NCI-H187 (cell line): Measurements from ENCODE around the gene SIK1.
"Not testable (repeated sequence)": the region's sequence is repeated elsewhere in the genome, so short reads cannot be mapped to it uniquely, and the experiment has no call there.

Experiments used
- DNase-seq, 2 experiments: peaks; one replicate each; lab custom pipeline; 2025; lab: John Stamatoyannopoulos, UW

SIK1 gene

DNA sequence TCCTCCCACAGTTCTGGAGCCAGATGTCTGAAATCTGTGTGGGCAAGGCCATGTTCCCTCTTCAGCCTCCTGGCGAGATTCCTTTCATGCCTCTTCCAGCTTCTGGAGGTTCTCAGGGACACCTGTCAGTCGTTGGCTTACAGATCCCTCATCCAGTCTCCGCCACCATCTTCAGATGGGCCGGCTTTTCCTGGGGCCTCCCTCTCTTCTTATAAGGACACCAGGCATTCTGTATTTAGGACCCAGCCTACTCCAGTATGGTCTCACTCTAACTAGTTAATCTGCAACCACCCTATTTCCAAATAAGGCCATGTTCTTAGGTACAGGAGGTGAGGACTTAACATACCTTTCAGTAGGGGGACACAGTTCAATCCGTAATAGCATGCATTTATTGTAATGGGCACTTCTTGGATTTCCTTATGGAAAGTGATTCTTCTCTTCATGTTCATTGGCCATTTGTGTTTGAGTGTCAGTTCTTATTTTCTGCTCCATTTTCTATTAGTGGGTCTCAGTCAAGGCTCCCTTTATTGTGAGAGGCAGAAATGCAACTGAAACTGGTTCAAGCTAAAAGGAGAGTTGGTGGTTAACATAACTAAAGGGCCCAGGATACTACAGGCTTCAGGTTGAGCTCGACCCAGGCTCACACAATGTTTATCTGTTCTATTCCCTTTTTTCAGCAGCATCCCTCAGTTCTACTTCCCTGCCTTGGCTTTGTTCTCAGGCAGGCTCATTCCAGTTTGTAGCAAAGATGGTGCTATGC lies 12.6 kb upstream of the SIK1 start:
- not testable (repeated sequence) for DNase-seq

DNA sequence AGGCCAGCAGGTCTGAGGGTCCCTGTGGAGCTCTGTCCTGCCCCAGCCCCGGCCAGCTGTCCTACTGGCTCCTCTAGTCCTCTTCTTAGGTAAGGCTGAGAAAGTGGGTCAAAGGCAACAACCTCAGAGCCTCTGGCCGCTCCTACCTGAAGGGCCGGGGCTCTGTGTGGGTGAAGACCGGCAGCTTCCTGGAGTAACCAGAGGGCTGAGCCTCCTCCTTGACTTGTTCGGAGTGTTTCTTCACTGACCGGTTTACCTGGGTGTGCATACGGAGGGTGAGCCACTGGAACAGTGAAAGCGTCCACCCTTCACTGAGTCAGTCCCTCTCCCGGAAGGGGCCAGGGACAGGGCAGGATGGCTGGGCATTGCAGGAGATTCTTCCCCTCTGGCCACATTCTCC lies 9.3 kb upstream of the SIK1 start:
- not testable (repeated sequence) for DNase-seq

- DNase-seq = not testable (repeated sequence)
These were observed 6.6 kb upstream of the SIK1 start for GRCh38 chr21:43433340-43434136.

- DNase-seq = not testable (repeated sequence)
These were observed 4.0 kb upstream of the SIK1 start for GRCh38 chr21:43430830-43431416.

GRCh38 chr21:43428964-43429363 lies 2.0 kb upstream of the SIK1 start:
- DNase-seq = not testable (repeated sequence)

DNA sequence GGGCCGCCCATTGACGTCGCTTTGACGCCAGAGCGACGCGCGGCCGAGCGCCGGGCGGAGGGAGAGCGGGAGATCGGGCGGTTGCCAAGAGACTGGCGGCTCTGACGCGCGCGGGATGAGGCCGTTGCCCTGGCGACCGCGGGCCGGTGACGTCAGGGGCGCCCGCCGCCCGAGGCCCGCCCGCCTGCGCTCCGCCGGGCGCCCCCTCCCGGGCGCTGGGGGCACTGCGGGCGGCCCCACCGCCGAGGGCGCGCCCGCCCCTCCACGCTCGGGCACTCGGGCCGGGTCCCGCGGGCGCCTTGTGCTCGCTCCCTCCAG lies 270 bp upstream of the SIK1 start:
- not testable (repeated sequence) for DNase-seq

- DNase-seq = not testable (repeated sequence)
These were observed 927 bp downstream of the SIK1 start for GRCh38 chr21:43426004-43426403.

DNA sequence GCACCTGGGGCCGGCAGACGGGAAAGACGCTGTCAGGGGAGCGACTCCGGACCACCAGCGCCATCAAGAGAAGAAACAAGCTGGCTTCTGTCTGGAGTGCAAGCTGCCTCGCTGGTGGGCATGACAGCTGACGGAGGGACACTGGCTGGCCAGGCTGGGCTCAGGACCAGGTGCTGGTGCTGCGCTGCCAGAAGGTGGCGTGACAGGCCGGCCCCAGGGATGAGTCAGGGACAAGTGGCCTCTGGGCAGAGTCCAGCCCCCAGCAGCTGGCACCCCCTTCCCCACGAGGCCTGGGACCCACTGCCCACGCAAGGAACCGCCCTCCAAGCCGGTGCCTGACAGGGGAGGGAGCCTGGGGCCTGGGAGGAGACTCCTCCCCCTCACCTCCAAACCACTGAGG lies 7.5 kb downstream of the SIK1 start:
- DNase-seq = not testable (repeated sequence)

- DNase-seq = not testable (repeated sequence)
These were observed 12.4 kb downstream of the SIK1 start for GRCh38 chr21:43414576-43414975.

DNA sequence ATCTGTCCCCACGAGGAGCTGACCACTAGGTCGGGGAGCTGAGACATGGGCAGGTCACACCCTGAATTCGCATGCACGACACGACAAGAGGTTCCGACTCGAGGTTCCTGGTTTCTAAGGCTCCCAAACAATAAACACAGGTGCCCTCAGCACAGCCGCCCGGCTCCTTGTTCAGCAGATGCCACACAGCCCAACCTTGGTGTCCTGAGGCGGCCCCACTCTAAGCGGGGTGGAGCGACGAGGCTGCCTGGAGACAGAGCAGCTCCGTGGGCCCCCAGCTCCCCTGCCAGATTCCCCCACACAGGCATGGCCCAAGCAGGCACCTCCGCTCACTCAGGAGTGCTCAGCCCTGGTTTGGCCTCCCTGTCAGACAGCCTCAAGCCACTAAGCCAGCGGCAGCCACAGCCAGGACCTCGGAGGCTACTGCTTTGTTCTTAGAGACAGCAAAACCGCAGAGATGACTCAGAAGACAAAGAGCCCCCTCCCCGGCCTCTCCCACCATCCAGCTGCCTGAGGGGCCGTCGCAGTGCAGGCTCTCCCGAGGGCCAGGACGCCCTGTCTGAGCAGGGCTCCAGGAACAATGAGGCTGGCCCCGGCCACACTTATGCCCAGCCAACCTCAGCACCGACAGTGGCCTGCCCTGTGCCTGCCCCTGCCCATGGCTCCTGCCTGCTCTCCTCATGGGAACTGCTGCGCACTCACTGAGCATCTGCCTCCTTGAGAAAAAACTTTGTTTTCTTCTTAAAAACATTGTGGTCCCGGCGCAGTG lies 14.7 kb downstream of the SIK1 start:
- not testable (repeated sequence) for DNase-seq

GRCh38 chr21:43410456-43411068 lies 16.4 kb downstream of the SIK1 start:
- not testable (repeated sequence) for DNase-seq

- not testable (repeated sequence) for DNase-seq
These were observed 19.8 kb downstream of the SIK1 start for GRCh38 chr21:43407139-43407538.

GRCh38 chr21:43404450-43404849 lies 22.5 kb downstream of the SIK1 start:
- not testable (repeated sequence) for DNase-seq

GRCh38 chr21:43403651-43404430 lies 23.1 kb downstream of the SIK1 start:
- DNase-seq = not testable (repeated sequence)

DNA sequence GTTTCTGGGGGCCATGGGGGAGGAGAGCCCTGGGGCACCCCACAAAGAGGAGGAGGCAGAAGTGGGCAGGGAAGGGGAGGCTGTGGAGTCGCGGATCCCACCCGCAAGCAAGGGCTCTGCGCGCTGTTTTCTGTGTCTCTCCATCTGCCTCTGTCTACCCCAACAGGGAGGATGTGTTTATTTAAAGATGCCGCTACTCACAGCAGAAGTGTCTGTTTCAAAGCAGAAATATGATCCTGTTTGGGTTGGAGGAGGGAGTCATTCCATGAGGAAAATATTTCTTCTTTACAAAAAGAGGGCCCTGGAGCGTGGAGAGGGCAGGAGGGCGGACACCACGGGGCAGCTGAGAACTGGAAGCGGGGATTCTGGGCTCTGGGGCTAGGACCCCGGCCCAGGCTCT lies 25.8 kb downstream of the SIK1 start:
- not testable (repeated sequence) for DNase-seq

DNA sequence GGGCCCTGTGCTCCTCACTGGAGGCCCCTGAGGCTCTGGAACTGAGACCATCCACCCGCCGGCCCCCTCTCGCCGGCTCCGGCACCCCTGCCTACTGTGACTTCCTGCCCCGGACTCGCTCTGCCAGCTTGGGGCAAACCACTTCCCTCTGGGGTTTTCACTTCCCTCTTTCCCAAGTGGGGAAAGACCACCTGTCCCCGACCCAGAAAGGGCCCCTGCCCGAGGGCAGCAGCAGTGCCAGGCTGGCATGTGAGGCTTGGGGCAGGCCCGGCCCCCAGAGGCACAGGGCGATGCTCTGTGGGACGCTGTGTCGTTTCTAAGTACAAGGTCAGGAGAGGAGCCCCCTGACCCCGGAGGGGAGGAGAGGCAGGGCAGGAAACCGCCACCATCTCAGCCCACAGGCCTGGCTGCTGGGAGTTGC lies 27.3 kb downstream of the SIK1 start:
- DNase-seq = not testable (repeated sequence)

DNA sequence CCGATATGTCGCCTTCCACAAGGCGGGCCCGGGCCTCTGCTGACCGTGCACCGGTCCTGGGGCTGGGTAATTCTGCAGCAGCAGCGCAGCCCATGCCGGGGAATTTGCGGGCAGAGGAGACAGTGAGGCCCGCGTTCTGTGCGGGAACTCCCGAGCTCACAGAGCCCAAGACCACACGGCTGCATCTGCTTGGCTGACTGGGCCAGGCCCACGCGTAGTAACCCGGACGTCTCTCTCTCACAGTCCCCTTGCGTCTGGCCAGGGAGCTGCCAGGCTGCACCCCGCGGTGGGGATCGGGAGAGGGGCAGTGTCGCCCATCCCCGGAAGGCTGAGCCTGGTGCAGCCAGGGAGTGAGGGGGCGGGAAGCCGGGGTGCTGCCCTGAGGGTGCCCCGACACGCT lies 27.8 kb downstream of the SIK1 start:
- DNase-seq = not testable (repeated sequence)

DNA sequence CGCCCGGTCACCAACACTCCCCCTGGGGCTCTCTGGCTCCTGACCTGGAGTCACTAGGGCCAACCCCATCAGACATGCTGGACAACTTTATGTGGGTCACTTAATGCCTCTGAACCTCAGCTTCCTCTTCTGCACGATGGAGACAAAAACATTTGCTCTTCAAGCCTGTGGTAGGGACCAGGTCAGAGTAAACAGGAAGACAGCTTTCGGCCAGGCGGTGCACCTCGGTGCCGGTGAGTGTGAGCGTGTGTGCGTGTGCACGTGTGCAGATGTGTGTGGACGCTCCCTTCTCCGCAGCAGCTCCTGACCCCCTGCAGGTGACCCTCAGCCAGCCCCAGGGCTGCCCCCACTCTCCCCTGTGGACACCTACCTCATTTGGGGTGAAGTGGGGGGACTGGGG lies 28.4 kb downstream of the SIK1 start:
- DNase-seq = not testable (repeated sequence)

DNA sequence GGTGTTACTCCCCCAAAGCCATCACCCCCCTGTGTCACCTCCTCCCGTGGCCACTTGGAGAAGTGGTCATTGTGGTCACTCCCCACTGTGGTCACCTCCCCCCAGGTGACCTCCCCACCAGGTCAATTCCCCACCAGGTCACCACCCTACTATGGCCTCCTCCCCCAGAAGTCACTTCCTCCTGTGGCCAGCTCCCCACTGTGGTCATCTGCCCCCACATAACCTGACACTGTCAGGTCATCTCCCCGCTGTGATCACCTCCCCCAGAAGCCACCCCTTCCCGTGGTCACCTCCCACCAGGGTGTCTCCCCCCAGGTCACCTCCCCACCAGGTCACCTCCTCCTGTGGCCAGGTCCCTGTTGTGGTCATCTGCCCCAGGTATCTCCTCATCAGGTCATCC lies 28.9 kb downstream of the SIK1 start:
- not testable (repeated sequence) for DNase-seq

DNA sequence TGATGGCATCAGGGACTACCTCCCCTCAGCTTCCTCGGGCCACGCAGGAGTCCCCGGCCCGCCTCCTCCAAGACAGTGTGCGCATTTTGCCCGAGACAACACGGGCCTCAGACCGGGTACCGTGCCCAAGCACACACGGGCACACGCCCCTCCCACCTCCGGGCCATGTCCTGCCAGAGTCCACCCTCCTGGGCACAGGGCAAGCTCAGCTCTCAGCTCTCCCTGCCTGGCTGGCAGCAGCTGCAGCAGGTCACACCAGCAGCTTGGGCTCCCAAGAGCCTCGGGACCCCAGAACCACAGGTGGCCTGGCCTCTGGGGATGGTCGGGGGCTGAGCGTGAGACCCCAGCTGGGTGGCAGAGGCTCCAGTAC lies 29.5 kb downstream of the SIK1 start:
- not testable (repeated sequence) for DNase-seq
